SKM-1 treated with dmso at 0.1 percent for 144 hours (cell line): ENCODE results near the gene CYFIP1.

Experiments
- DNase-seq: peaks from one replicate; lab custom pipeline; 2025; ENCODE audit not compliant: unreplicated experiment; lab: John Stamatoyannopoulos, UW

CYFIP1 gene

GRCh38 chr15:22871481-22872086 is 108.6 kb downstream of the CYFIP1 start:
- no peak for DNase-seq

GRCh38 chr15:22870865-22871264 is 109.3 kb downstream of the CYFIP1 start:
- no peak for DNase-seq

GRCh38 chr15:22869856-22870255 is 110.3 kb downstream of the CYFIP1 start:
- DNase-seq, result no peak

- no peak for DNase-seq
Observed at GRCh38 chr15:22868928-22869327, 111.2 kb downstream of the CYFIP1 start.

GRCh38 chr15:22868495-22868894 is 111.7 kb downstream of the CYFIP1 start:
- DNase-seq, result no peak

- DNase-seq, result no peak
Observed at GRCh38 chr15:22867886-22868285, 112.3 kb downstream of the CYFIP1 start.

GRCh38 chr15:22866079-22866478 is 114.1 kb downstream of the CYFIP1 start:
- DNase-seq, result no peak

- DNase-seq, result no peak
Observed at GRCh38 chr15:22863356-22863755, 116.8 kb downstream of the CYFIP1 start.

- DNase-seq, result no peak
Observed at GRCh38 chr15:22861161-22861560, 119.0 kb downstream of the CYFIP1 start.

- no peak for DNase-seq
Observed at GRCh38 chr15:22856659-22857058, 123.5 kb downstream of the CYFIP1 start.

- no peak for DNase-seq
Observed at GRCh38 chr15:22855791-22856190, 124.4 kb downstream of the CYFIP1 start.

GRCh38 chr15:22851513-22851912 is 128.7 kb downstream of the CYFIP1 start:
- no peak for DNase-seq

- no peak for DNase-seq
Observed at GRCh38 chr15:22850055-22850454, 130.1 kb downstream of the CYFIP1 start.

GRCh38 chr15:22846073-22846472 is 134.1 kb downstream of the CYFIP1 start:
- DNase-seq, result no peak

GRCh38 chr15:22845289-22845900 is 134.8 kb downstream of the CYFIP1 start:
- DNase-seq, result no peak

GRCh38 chr15:22844421-22845288 is 135.5 kb downstream of the CYFIP1 start:
- DNase-seq, result no peak

- DNase-seq, result no peak
Observed at GRCh38 chr15:22839046-22839695, 141.0 kb downstream of the CYFIP1 start.

GRCh38 chr15:22838292-22839042 is 141.7 kb downstream of the CYFIP1 start, which contains the start of gene NIPA2:
Gene NIPA2 (plus strand): TSS chr15:22838666. CDS start chr15:22851732, 13,066 bp downstream.
- DNase-seq, result peak; percentile 93

- DNase-seq, result no peak
Observed at GRCh38 chr15:22831473-22831872, 148.7 kb downstream of the CYFIP1 start.

- no peak for DNase-seq
Observed at GRCh38 chr15:22827125-22827524, 153.0 kb downstream of the CYFIP1 start.
